A673 (cell line): ENCODE results near the gene SLCO1B1. TPM values are rescaled to one million over a fixed set of nuclear protein-coding genes. Genes with fewer than 3 reads are reported as not detected.

Experiments used
- BruUV-seq: library from RNA; stranded (reverse); fragments of 400-500 nt; replicated peaks from 2 replicates; lab custom pipeline; 2021; lab: Mats Ljungman, UMichigan
- CTCF ChIA-PET: fragments of 300-600 bp; sonication (Branson Sonifier 250); formaldehyde crosslinking; loops from one replicate; lab custom pipeline; 2022; ENCODE audit warnings: antibody characterized with exemption; lab: Charles Lee
- POLR2A ChIA-PET: fragments of 300-600 bp; sonication (Branson Sonifier 250); formaldehyde crosslinking; loops from one replicate; lab custom pipeline; 2022; ENCODE audit warnings: antibody characterized with exemption; ENCODE audit not compliant: low non-redundant PET; lab: Charles Lee
- DNase-seq: peaks from one replicate; pipeline ENCODE4 v3.0.0-alpha.2; 2015; ENCODE audit warnings: low spot score
- H3K27ac ChIP-seq: fragments of 200-600 bp; sonication (generic); 2 replicates; pipeline ENCODE4 v1.5.1; 2016; ENCODE audit warnings: mixed run types, low read depth, mild to moderate bottlenecking, mixed read lengths, antibody characterized with exemption, low read length; ENCODE audit not compliant: poor library complexity, severe bottlenecking
- H3K27me3 ChIP-seq: fragments of 200-600 bp; sonication (generic); replicated peaks from 2 replicates; pipeline ENCODE4 v1.6.1; 2017; ENCODE audit warnings: mixed run types, low read depth, mild to moderate bottlenecking, mixed read lengths, antibody characterized with exemption, low read length; ENCODE audit not compliant: insufficient read depth, poor library complexity
- H3K36me3 ChIP-seq: fragments of 200-600 bp; sonication (generic); 2 replicates; pipeline ENCODE4 v1.6.1; 2016; ENCODE audit warnings: mixed run types, mild to moderate bottlenecking, mixed read lengths, antibody characterized with exemption, low read length; ENCODE audit not compliant: insufficient read depth, poor library complexity, severe bottlenecking
- H3K4me1 ChIP-seq: fragments of 200-600 bp; sonication (generic); 2 replicates; pipeline ENCODE4 v1.6.1; 2017; ENCODE audit warnings: mixed run types, mild to moderate bottlenecking, mixed read lengths, antibody characterized with exemption, low read length; ENCODE audit not compliant: insufficient read depth, poor library complexity, severe bottlenecking
- H3K4me3 ChIP-seq: fragments of 200-600 bp; sonication (generic); 2 replicates; pipeline ENCODE4 v1.5.1; 2016; ENCODE audit warnings: low read depth, mixed run types, mild to moderate bottlenecking, mixed read lengths, low read length; ENCODE audit not compliant: poor library complexity, severe bottlenecking
- H3K9me3 ChIP-seq: fragments of 200-600 bp; sonication (generic); 2 replicates; pipeline ENCODE4 v1.6.1; 2016; ENCODE audit warnings: mixed run types, low read depth, mild to moderate bottlenecking, mixed read lengths, antibody characterized with exemption, low read length; ENCODE audit not compliant: poor library complexity, severe bottlenecking
- CTCF ChIP-seq: fragments of 300-800, 200-600 bp; sonication (generic); conservative IDR thresholded peaks from 2 replicates; pipeline ENCODE4 v1.5.1; 2017; ENCODE audit warnings: low read depth, mild to moderate bottlenecking, antibody characterized with exemption, low read length, moderate library complexity, mixed read lengths
- EZH2 ChIP-seq: fragments of 200-600 bp; sonication (generic); IDR thresholded peaks from 2 replicates; pipeline ENCODE4 v1.6.1; 2017; ENCODE audit warnings: borderline replicate concordance, low read depth, mild to moderate bottlenecking, mixed read lengths, antibody characterized with exemption, low read length; ENCODE audit not compliant: poor library complexity, severe bottlenecking
- intact Hi-C: fragments of 100-400 bp; cut with micrococcal nuclease; formaldehyde crosslinking; loops from one replicate; pipeline ENCODE4 v1.10.0; 2022; ENCODE audit not compliant: unreplicated experiment
- total RNA-seq: library from RNA; stranded (reverse); gene quantifications from 2 replicates; pipeline ENCODE4 v1.2.3, GENCODE V29; 2021

Gene SLCO1B1
- total RNA-seq, 1 experiment from 2014 or later, result not detected

- H3K4me1 ChIP-seq, result no peaks in the 10 kb centered on the region
- BruUV-seq, result no TSS peak
These were observed 145.8 kb downstream of the SLCO1B1 start for GRCh38 chr12:21276826-21277225.

More at GRCh38 chr12:21276826-21277225, 145.8 kb downstream of the SLCO1B1 start:
- intact Hi-C loops, result no loop called here
- Histone ChIP-seq H3K27me3 (peaks cover 6% of the 10 kb centered on the region), H3K27ac (no peak overlapping the region), H3K9me3 (no peaks in the 10 kb centered on the region), H3K36me3 (no peaks in the 10 kb centered on the region), H3K4me3 (no peak overlapping the region)
- peak; percentile 15 for DNase-seq
- ChIA-PET POLR2A (no interaction called here), CTCF (no interaction called here)
- TF ChIP-seq EZH2 (no peak), CTCF (no peak)

Other genes with a start within 250 kb of the SLCO1B1 start
- not detected in 2 replicates for gene SLCO1A2, start 203.7 kb downstream of the SLCO1B1 start, total RNA-seq
- gene IAPP, start 241.7 kb downstream of the SLCO1B1 start, total RNA-seq, result not detected in 2 replicates